Measurements from ENCODE around the gene SERTAD3. TPM values are rescaled to one million over a fixed set of nuclear protein-coding genes. Genes with fewer than 3 reads are reported as not detected.

The SERTAD3 gene
- total RNA-seq, 1 experiment from 2014 or later, result 51.9 TPM

GRCh38 chr19:40396886-40397567 lies 47.1 kb downstream of the SERTAD3 start:
- CTCF ChIA-PET, result interaction anchor here (1.1 kb wide), 1 partner anchor 16 kb away, joined by 3 read pairs; no protein-coding TSS in a partner anchor
- TF ChIP-seq CTCF (IDR thresholded peaks at IDR 0.05; ENCODE audit: unreplicated experiment), result no peak
- intact Hi-C loops (cut with micrococcal nuclease; ENCODE audit: unreplicated experiment), result no loop called here
- H3K36me3 Mint-ChIP-seq (ENCODE audit: insufficient read depth, unreplicated experiment), result peaks cover 16% of the 10 kb centered on the region
- peaks cover 15% of the 10 kb centered on the region for H3K27me3 Mint-ChIP-seq (ENCODE audit: unreplicated experiment)
- H3K27ac Mint-ChIP-seq (ENCODE audit: unreplicated experiment), result no peak overlapping the region
- no peak for DNase-seq
- BruUV-seq (replicated peaks), result no TSS peak
- H3K4me3 Mint-ChIP-seq (ENCODE audit: low read depth, unreplicated experiment), result no peak overlapping the region
- H3K9me3 Mint-ChIP-seq (ENCODE audit: low read depth, unreplicated experiment), result no peaks in the 10 kb centered on the region
- peaks cover 27% of the 10 kb centered on the region for H3K4me1 Mint-ChIP-seq (ENCODE audit: low read depth, unreplicated experiment)

- intact Hi-C loops (cut with micrococcal nuclease; ENCODE audit: unreplicated experiment), result no loop called here
- H3K9me3 Mint-ChIP-seq (ENCODE audit: low read depth, unreplicated experiment), result no peaks in the 10 kb centered on the region
- H3K27me3 Mint-ChIP-seq (ENCODE audit: unreplicated experiment), result peaks cover 15% of the 10 kb centered on the region
- TF ChIP-seq CTCF (IDR thresholded peaks at IDR 0.05; ENCODE audit: unreplicated experiment), result no peak
- no peak overlapping the region for H3K27ac Mint-ChIP-seq (ENCODE audit: unreplicated experiment)
- peaks cover 35% of the 10 kb centered on the region for H3K4me1 Mint-ChIP-seq (ENCODE audit: low read depth, unreplicated experiment)
- CTCF ChIA-PET, result interaction anchor here (0.9 kb wide), 1 partner anchor 9 kb away, joined by 6 read pairs; no protein-coding TSS in a partner anchor
- DNase-seq, result no peak
- H3K36me3 Mint-ChIP-seq (ENCODE audit: insufficient read depth, unreplicated experiment), result peaks cover 23% of the 10 kb centered on the region
- no TSS peak for BruUV-seq (replicated peaks)
- no peak overlapping the region for H3K4me3 Mint-ChIP-seq (ENCODE audit: low read depth, unreplicated experiment)
These were observed 48.2 kb downstream of the SERTAD3 start for GRCh38 chr19:40395956-40396355.

GRCh38 chr19:40394816-40395210 lies 49.3 kb downstream of the SERTAD3 start:
- CTCF ChIA-PET, result no interaction called here
- BruUV-seq (replicated peaks), result no TSS peak
- no peak for TF ChIP-seq CTCF (IDR thresholded peaks at IDR 0.05; ENCODE audit: unreplicated experiment)
- peaks cover 14% of the 10 kb centered on the region for H3K27me3 Mint-ChIP-seq (ENCODE audit: unreplicated experiment)
- no peak overlapping the region for H3K27ac Mint-ChIP-seq (ENCODE audit: unreplicated experiment)
- H3K4me1 Mint-ChIP-seq (ENCODE audit: low read depth, unreplicated experiment), result peaks cover 35% of the 10 kb centered on the region
- no peak for DNase-seq
- H3K4me3 Mint-ChIP-seq (ENCODE audit: low read depth, unreplicated experiment), result no peak overlapping the region
- intact Hi-C loops (cut with micrococcal nuclease; ENCODE audit: unreplicated experiment), result no loop called here
- peaks cover 23% of the 10 kb centered on the region for H3K36me3 Mint-ChIP-seq (ENCODE audit: insufficient read depth, unreplicated experiment)
- H3K9me3 Mint-ChIP-seq (ENCODE audit: low read depth, unreplicated experiment), result no peaks in the 10 kb centered on the region

GRCh38 chr19:40393894-40394815 lies 50.0 kb downstream of the SERTAD3 start:
- Mint-ChIP-seq H3K9me3 (ENCODE audit: low read depth, unreplicated experiment) (no peaks in the 10 kb centered on the region), H3K4me1 (ENCODE audit: low read depth, unreplicated experiment) (peaks cover 31% of the 10 kb centered on the region), H3K4me3 (ENCODE audit: low read depth, unreplicated experiment) (no peak overlapping the region), H3K36me3 (ENCODE audit: insufficient read depth, unreplicated experiment) (peaks cover 23% of the 10 kb centered on the region), H3K27ac (ENCODE audit: unreplicated experiment) (peak overlapping the region; percentile 68), H3K27me3 (ENCODE audit: unreplicated experiment) (peaks cover 7% of the 10 kb centered on the region)
- intact Hi-C loops (cut with micrococcal nuclease; ENCODE audit: unreplicated experiment), result no loop called here
- no peak for TF ChIP-seq CTCF (IDR thresholded peaks at IDR 0.05; ENCODE audit: unreplicated experiment)
- no peak for DNase-seq
- CTCF ChIA-PET, result no interaction called here
- BruUV-seq (replicated peaks), result no TSS peak
